Stimulated activated CD4-positive, alpha-beta T cell treated with anti-CD3 and anti-CD28 coated beads, Interleukin-12 subunit alpha, Interleukin-12 subunit beta, amount 100 ng/mL, for 48 hours (primary cell): ENCODE results near the gene SNED1.
"Not testable (repeated sequence)": the region's sequence is repeated elsewhere in the genome, so short reads cannot be mapped to it uniquely, and the experiment has no call there.

Experiments
- DNase-seq, 3 donors: peaks; one replicate each; pipeline ENCODE4 v3.0.0-alpha.2; 2020; ENCODE audit warnings: low read depth in 2 of 3, low spot score in 1 of 3

Gene SNED1

GRCh38 chr2:241081643-241082340, 83.4 kb downstream of the SNED1 start:
- DNase-seq: no peak

DNA sequence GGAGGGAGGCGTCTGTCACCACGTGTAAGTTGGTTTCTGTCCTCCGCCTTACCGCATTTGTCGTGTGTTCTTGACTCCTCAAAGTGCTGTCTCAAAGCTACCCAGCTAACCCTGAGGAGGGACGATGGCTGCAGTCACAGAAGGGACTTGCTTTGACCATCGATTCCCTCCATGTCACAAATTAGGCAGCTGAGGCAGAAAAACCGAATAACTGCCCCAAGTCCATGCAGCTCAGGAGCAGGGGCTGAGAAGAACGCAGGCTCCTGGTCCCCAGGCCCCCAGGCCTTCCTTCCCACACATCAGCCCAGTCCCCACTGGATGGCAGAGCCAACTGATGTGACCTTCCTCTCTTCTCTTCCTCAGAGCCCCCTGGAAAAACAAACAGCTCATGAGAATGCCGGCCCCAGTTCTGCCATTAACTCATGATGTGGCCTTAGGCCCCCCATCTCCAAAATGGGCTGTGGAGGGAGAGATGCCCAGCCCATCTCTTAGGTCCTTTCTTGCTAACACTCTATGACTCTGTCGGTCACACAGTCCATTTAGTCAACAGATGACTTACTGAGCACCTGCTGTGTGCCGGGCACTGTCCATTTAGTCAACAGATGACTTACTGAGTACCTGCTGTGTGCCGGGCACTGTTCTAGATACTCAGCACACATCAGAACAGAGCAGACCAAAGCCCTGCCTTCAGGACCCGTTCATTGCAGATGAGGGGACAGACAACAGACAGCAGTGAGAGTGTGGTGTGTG, 84.1 kb downstream of the SNED1 start:
- no peak for DNase-seq

GRCh38 chr2:241083091-241083415, 84.6 kb downstream of the SNED1 start:
- DNase-seq: no peak

DNA sequence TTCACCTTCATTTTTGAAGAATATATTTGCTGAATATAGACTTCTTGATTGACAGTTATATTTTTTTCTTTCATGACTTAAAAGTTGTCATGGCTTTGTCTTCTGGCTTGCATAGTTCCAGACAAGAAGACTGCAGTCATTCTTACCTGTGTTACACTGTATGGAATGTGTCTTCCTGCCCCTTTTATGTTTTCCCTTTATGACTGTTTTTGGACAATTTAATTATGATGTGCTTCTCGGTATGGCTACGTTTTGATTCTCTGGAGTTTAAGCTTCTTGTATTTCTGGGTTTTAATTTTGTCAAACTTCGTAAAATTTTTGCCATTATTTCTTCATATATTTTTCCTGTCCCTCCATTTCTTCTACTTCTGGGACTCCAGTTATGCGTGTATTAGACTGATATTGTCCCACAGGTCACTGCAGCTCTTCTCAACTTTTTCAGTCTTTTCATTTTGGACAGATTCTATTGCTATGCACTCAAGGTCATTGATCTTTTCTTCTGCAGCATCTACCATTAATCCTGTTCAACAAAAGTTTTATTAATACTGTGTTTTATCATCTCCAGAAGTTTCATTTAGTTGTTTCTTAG, 86.5 kb downstream of the SNED1 start:
- no peak for DNase-seq

DNA sequence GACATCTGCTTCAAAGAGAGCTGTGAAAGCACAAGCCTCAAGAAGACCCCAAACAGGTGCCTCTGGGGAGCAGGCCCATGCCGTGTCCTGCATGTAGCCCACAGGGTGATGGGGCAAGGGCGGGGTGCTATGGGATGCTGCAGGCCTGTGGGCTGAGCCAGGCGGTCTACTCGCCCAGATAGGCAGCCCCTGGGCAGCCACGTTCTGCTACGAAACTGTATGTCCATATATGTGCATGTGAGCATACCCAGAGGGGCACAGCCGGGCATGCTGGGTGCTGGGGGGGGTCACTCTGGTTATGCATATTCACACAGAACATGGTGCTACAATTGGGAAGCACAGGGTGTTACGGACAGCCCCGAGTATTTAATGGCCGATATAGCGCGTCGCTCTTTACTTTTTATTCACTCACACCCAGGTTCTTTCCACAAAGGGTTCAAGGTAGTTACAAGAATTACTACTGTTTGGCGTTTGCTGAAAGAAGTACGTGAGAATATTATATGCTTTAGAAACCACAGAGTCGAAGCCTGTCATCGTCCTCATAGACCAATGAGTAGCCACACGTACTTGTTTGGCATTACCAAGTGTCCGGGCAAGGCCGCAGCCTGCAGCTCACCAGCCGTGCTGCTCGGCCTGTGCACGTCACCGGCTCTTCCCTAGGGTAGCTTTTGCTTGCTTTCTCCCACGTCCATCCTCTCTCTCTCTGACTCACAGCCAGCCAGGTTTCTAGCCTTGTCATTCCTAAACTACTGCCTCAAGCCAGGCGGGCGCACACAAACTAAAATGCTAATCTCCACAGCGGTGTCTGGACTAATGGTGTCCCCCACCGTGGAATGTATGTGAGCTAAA, 89.2 kb downstream of the SNED1 start:
- no peak for DNase-seq

- no peak for DNase-seq
Observed at GRCh38 chr2:241088376-241088775, 90.0 kb downstream of the SNED1 start.

DNA sequence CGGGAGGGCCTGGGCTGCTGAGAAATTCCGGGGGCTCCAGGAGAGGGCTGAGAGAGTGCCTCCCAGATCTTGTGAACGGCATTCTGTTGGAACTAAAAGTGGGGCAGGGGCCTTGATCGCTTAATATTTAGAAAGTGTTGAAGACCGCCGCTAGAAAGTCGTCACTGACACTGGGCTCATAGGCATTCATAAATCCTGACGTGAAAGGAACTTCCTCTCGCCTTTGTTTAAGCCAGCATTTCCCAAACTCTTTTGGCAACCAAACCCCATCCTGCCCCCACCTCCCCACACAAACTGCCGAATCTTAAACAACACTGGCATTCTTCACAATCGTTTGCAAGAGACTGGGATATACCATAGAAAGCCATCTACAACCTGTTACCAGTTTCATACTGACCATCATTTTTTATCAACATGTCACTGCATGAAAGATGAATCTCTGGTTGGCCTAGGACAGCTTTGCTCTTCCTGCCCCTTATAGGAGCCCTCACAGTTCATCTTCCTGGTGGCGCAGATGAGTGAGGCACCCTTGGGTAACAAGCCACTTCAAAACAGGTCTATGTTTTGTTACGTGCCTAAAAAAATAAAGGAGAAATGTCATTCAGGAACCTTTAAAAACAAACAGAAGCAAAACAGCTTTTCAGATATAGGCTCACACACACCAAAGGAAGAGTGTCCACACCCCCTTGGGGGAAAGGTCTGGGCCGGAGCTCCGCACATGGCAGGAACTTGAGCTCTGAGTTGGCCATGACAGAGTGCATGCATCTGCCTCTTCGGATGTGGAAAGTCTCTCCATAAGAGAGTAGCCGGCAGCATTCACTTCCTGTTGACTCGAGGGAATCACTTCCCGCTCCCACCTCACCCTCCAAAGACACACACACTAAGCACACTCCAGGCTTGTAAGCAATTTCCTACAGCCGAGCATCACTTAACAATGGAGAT, 90.6 kb downstream of the SNED1 start:
- no peak for DNase-seq

GRCh38 chr2:241091201-241091600, 92.8 kb downstream of the SNED1 start:
- no peak for DNase-seq

DNA sequence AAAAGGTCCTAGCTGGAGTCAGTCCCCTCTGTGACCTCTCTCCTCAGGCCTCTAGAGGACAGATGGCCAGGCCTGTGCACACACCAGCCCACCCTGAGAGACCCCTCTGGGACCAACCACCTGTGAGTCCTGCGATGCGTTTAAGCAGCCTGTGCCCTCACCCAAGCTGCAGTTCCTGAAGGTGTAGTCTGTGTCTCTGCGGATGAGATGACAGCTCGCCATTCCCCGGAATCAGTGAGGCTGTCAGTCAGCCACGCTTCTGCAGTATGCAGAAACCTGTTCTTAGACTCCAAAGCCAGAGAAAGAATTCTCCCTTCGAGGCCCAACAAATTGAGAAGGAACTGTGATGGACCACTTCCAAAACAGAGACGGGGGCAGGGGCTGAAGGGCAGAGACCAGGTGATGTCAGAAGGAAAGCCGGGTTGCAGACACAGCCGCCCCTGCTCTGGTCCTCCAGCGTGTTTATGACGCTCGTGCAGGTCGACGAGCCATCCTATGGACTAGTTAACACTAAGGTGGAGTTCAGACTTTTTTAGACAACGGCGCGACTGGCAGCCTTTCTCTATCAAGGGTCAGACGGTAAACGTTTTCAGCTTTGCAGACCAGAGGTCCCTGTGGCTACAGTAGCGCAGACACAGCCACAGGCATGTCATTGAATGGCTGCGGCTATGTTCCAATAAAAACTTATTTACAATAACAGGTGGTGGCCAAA, 93.5 kb downstream of the SNED1 start:
- no peak for DNase-seq

- DNase-seq: no peak
Observed at GRCh38 chr2:241092677-241093076, 94.3 kb downstream of the SNED1 start.

DNA sequence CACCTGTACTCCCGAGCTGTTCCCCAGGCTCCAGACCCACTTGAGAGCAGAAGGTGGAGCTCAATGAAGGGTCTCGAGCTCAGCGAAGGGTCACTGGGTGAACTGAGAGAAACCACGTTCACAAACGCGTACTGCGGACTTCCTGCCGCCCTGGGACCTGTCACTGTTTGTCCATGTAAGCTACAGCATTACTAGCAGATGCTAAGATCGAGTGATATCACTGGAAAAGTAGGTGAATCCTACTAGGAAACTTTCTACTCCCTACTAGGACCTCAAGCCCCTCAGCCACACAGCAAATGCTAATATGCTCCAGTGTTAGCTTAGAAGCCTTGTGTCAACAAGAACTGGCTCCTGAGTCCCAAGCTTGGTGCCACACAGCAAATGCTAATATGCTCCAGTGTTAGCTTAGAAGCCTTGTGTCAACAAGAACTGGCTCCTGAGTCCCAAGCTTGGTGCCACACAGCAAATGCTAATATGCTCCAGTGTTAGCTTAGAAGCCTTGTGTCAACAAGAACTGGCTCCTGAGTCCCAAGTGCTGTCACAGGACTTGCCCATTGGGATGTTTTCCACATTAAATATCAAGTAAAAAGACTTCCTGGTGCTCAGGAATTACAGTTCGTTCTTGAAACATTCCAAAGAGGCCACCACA, 94.8 kb downstream of the SNED1 start:
- DNase-seq: not testable (repeated sequence)

GRCh38 chr2:241094172-241094571, 95.8 kb downstream of the SNED1 start:
- DNase-seq: no peak

- no peak for DNase-seq
Observed at GRCh38 chr2:241094924-241095420, 96.6 kb downstream of the SNED1 start.

GRCh38 chr2:241095594-241096290, 97.3 kb downstream of the SNED1 start:
- no peak for DNase-seq

- no peak for DNase-seq
Observed at GRCh38 chr2:241096979-241097378, 98.6 kb downstream of the SNED1 start.

- DNase-seq: no peak
Observed at GRCh38 chr2:241099246-241099645, 100.8 kb downstream of the SNED1 start.

DNA sequence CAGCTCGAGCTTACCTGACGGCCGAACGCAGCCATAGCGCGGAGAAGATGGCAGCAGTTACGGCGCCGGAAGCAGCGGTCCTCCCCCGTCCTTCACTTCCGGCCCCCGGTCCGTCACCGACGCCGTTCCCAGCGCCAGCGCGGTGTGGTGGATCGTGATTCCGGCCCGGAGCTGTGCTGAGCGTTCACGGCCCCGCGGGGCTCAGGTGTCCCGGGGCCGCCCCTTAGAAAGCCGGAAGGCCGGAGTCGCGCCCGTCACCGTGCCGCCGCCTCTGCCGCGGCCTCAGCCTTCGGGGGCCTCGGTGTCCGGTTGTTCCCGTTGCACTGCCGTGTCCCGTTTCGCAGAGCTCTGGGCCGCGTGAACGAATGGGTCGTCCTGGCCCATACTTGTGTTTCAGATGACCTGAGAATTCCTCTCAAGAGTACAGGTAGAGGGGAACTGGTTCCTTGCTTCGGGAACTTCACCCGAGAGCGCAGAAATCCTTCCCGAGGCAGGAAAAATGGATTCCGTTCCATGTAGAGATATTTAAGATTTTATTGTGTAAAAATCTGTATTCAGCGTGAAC, 103.9 kb downstream of the SNED1 start, which contains the start of gene MTERF4:
TSS of gene MTERF4 (minus strand) at position 49 of the 565 bp plus-strand sequence. CDS start at position 35, 14 bp downstream.
- DNase-seq: peak; percentile 80 to 86 (median 84)

GRCh38 chr2:241103176-241103595, 104.8 kb downstream of the SNED1 start:
- DNase-seq: no peak
